GM18519 (cell line): ENCODE results near the gene NETO1.
A peak's percentile ranks its signal among the peaks of the same experiment; 100 is the strongest.

Experiments used
- ATAC-seq: cut with Tn5 transposase; IDR thresholded peaks from one replicate; pipeline ENCODE4 v1.9.1; 2021; ENCODE audit warnings: mild to moderate bottlenecking, moderate library complexity; ENCODE audit not compliant: unreplicated experiment, low FRiP score

The NETO1 gene

GRCh38 chr18:72847771-72848170 lies 20.0 kb downstream of the NETO1 start:
- no peak for ATAC-seq

- no peak for ATAC-seq
These were observed 20.9 kb downstream of the NETO1 start for GRCh38 chr18:72846736-72847533.

GRCh38 chr18:72843743-72844142 lies 24.0 kb downstream of the NETO1 start:
- ATAC-seq: no peak

- no peak for ATAC-seq
These were observed 27.7 kb downstream of the NETO1 start for GRCh38 chr18:72840109-72840508.

GRCh38 chr18:72834731-72835130 lies 33.1 kb downstream of the NETO1 start:
- ATAC-seq: no peak

- no peak for ATAC-seq
These were observed 34.3 kb downstream of the NETO1 start for GRCh38 chr18:72833471-72833870.

GRCh38 chr18:72830109-72830508 lies 37.7 kb downstream of the NETO1 start:
- no peak for ATAC-seq

GRCh38 chr18:72828601-72829000 lies 39.2 kb downstream of the NETO1 start:
- ATAC-seq: no peak

- ATAC-seq: no peak
These were observed 41.1 kb downstream of the NETO1 start for GRCh38 chr18:72826736-72827135.

GRCh38 chr18:72823345-72823744 lies 44.4 kb downstream of the NETO1 start:
- ATAC-seq: no peak

- ATAC-seq: no peak
These were observed 45.6 kb downstream of the NETO1 start for GRCh38 chr18:72822202-72822601.

- no peak for ATAC-seq
These were observed 47.2 kb downstream of the NETO1 start for GRCh38 chr18:72820571-72820970.

GRCh38 chr18:72819050-72819449 lies 48.7 kb downstream of the NETO1 start:
- ATAC-seq: no peak

GRCh38 chr18:72811047-72811446 lies 56.7 kb downstream of the NETO1 start:
- ATAC-seq: peak; percentile 78

GRCh38 chr18:72808680-72809079 lies 59.1 kb downstream of the NETO1 start:
- ATAC-seq: no peak

GRCh38 chr18:72799106-72799505 lies 68.7 kb downstream of the NETO1 start:
- ATAC-seq: no peak

GRCh38 chr18:72783530-72783929 lies 84.3 kb downstream of the NETO1 start:
- no peak for ATAC-seq

GRCh38 chr18:72774914-72775313 lies 92.9 kb downstream of the NETO1 start:
- no peak for ATAC-seq

GRCh38 chr18:72772916-72773315 lies 94.9 kb downstream of the NETO1 start:
- no peak for ATAC-seq

- ATAC-seq: no peak
These were observed 99.0 kb downstream of the NETO1 start for GRCh38 chr18:72768681-72769229.

GRCh38 chr18:72762515-72763122 lies 105.2 kb downstream of the NETO1 start:
- ATAC-seq: peak; percentile 86

- no peak for ATAC-seq
These were observed 115.6 kb downstream of the NETO1 start for GRCh38 chr18:72752220-72752619.
